Neuronal stem cell (in vitro differentiated cells): ENCODE data around the gene DHCR7.

ENCODE experiments used
- DNase-seq: peaks from one replicate; pipeline ENCODE4 v3.0.0-alpha.2; 2013; ENCODE audit warnings: low spot score
- H2AFZ ChIP-seq: one replicate; pipeline ENCODE4 v1.6.1; 2013; ENCODE audit warnings: mild to moderate bottlenecking, low read length, inconsistent platforms
- H2AK5ac ChIP-seq: 2 replicates; pipeline ENCODE4 v1.6.1; 2013; ENCODE audit warnings: low read depth, mild to moderate bottlenecking, inconsistent platforms, low read length, moderate library complexity, mixed read lengths
- H2BK120ac ChIP-seq: 2 replicates; pipeline ENCODE4 v1.6.1; 2013; ENCODE audit warnings: low read depth, mild to moderate bottlenecking, inconsistent platforms, low read length, moderate library complexity, mixed read lengths
- H2BK12ac ChIP-seq: one replicate; pipeline ENCODE4 v1.6.1; 2013; ENCODE audit warnings: low read length, inconsistent platforms
- H2BK15ac ChIP-seq: 2 replicates; pipeline ENCODE4 v1.6.1; 2013; ENCODE audit warnings: mild to moderate bottlenecking, low read length, inconsistent platforms, mixed read lengths
- H2BK5ac ChIP-seq: one replicate; pipeline ENCODE4 v1.6.1; 2013; ENCODE audit warnings: inconsistent platforms, mild to moderate bottlenecking, low read length, moderate library complexity
- H3K14ac ChIP-seq: one replicate; pipeline ENCODE4 v1.6.1; 2013; ENCODE audit warnings: low read length, inconsistent platforms
- H3K18ac ChIP-seq: 2 replicates; pipeline ENCODE4 v1.6.1; 2013; ENCODE audit warnings: low read length, inconsistent platforms
- H3K23ac ChIP-seq: 2 replicates; pipeline ENCODE4 v1.6.1; 2013; ENCODE audit warnings: low read depth, mild to moderate bottlenecking, mixed read lengths, low read length, inconsistent platforms; ENCODE audit not compliant: poor library complexity
- H3K27ac ChIP-seq: replicated peaks from 3 replicates; pipeline ENCODE4 v1.5.1; 2013; ENCODE audit warnings: low read length, inconsistent platforms
- H3K27me3 ChIP-seq, 3 experiments: 2 replicates each; pipeline ENCODE4 v1.6.1; 2013; ENCODE audit warnings: low read length in 3 of 3, mild to moderate bottlenecking in 2 of 3, inconsistent platforms in 1 of 3, low read depth in 1 of 3, mixed read lengths in 1 of 3, moderate library complexity in 1 of 3; ENCODE audit not compliant: control insufficient read depth in 3 of 3, insufficient read depth in 3 of 3
- H3K36me3 ChIP-seq, 2 donors: replicated peaks in 1 of 2; 2 replicates each; pipeline ENCODE4 v1.6.1; 2013; ENCODE audit warnings: low read length in 2 of 2; ENCODE audit not compliant: control insufficient read depth in 2 of 2, insufficient read depth in 2 of 2
- H3K4ac ChIP-seq: 2 replicates; pipeline ENCODE4 v1.6.1; 2013; ENCODE audit warnings: inconsistent platforms, mild to moderate bottlenecking, low read length, moderate library complexity
- H3K4me1 ChIP-seq, 2 donors: 1 replicate in 1 of 2; 2 replicates in 1 of 2; pipeline ENCODE4 v1.6.1; 2013; ENCODE audit warnings: low read length in 2 of 2, low read depth in 1 of 2; ENCODE audit not compliant: control insufficient read depth in 2 of 2, insufficient read depth in 1 of 2
- H3K4me2 ChIP-seq: one replicate; pipeline ENCODE4 v1.6.1; 2013; ENCODE audit warnings: mild to moderate bottlenecking, low read length, inconsistent platforms; ENCODE audit not compliant: insufficient read depth, poor library complexity, severe bottlenecking
- H3K4me3 ChIP-seq, 2 donors: 2 replicates each; pipeline ENCODE4 v1.5.1; 2013; ENCODE audit warnings: low read length in 2 of 2, mild to moderate bottlenecking in 2 of 2, inconsistent platforms in 1 of 2, moderate library complexity in 1 of 2
- H3K79me1 ChIP-seq: one replicate; pipeline ENCODE4 v1.6.1; 2013; ENCODE audit warnings: low read depth, mild to moderate bottlenecking, inconsistent platforms, low read length, moderate library complexity
- H3K9ac ChIP-seq: one replicate; pipeline ENCODE4 v1.6.1; 2013; ENCODE audit warnings: mild to moderate bottlenecking, low read depth, low read length, inconsistent platforms; ENCODE audit not compliant: poor library complexity
- H3K9me3 ChIP-seq, 2 donors: replicated peaks in 1 of 2; 2 replicates each; pipeline versions ENCODE3 to v1.6.1; 2013; ENCODE audit warnings: low read length in 2 of 2, mild to moderate bottlenecking in 2 of 2, inconsistent platforms in 1 of 2, low read depth in 1 of 2, mixed read lengths in 1 of 2, moderate library complexity in 1 of 2; ENCODE audit not compliant: control insufficient read depth in 2 of 2, insufficient read depth in 1 of 2
- H4K8ac ChIP-seq: one replicate; pipeline ENCODE4 v1.6.1; 2013; ENCODE audit warnings: low read depth, mild to moderate bottlenecking, inconsistent platforms, low read length, moderate library complexity
- H4K91ac ChIP-seq: one replicate; pipeline ENCODE4 v1.6.1; 2013; ENCODE audit warnings: low read length, low read depth, mild to moderate bottlenecking, inconsistent platforms; ENCODE audit not compliant: poor library complexity
- WGBS, 2 donors: extraction: QIAGEN DNeasy Blood & Tissue Kit; methylation state at CpG; one replicate each; pipeline ENCODE4 v1.1.7; 2013; ENCODE audit warnings: missing lambda C conversion rate in 2 of 2, mixed read lengths in 1 of 2; ENCODE audit not compliant: insufficient read length in 2 of 2, insufficient replicate concordance in 1 of 2; ENCODE audit errors: extremely low coverage in 2 of 2; 5-methylcytosine and 5-hydroxymethylcytosine counted together

Gene DHCR7

DNA sequence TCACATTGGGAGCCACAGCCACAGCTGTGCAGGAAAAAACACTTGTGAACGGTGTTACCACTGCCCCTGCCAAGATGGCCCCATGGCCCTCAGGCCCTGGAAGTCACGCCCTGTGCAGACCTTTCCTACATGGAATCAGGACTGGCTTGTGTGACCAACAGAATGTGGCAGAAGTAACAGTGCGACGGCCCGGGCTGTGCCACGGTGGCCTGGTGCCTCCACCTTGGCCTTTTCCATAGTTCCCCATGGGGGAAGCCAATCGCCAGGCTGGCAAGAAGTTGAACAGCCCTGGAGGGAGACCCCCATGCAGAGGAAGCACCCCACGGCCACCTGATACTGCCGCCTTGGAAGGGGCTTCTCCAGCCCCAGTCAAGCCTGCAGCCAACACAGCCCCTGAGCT lies 48.0 kb downstream of the DHCR7 start:
- H2BK15ac ChIP-seq, result no peak overlapping the region
- no peak overlapping the region for H3K9ac ChIP-seq
- no peak overlapping the region for H3K4me2 ChIP-seq
- DNase-seq, result no peak
- no peak overlapping the region for H3K27ac ChIP-seq
- H2BK120ac ChIP-seq, result no peak overlapping the region
- H3K9me3 ChIP-seq, result peaks cover 0 to 6% of the 10 kb centered on the region in 2 donors
- peaks cover 3% of the 10 kb centered on the region for H3K79me1 ChIP-seq
- H3K4me1 ChIP-seq, result peaks cover 0 to 2% of the 10 kb centered on the region in 2 donors
- no peak overlapping the region for H3K18ac ChIP-seq
- WGBS, 2 donors, result no CpG with 5 or more reads among the region's 9 CpGs
- no peak overlapping the region for H4K91ac ChIP-seq
- H3K27me3 ChIP-seq, result no peaks in the 10 kb centered on the region
- H3K4me3 ChIP-seq, result no peak overlapping the region
- H3K4ac ChIP-seq, result no peak overlapping the region
- no peak overlapping the region for H2BK12ac ChIP-seq
- peak overlapping the region; percentile 9 for H3K14ac ChIP-seq
- no peak overlapping the region for H2AFZ ChIP-seq
- H4K8ac ChIP-seq, result no peak overlapping the region
- H3K36me3 ChIP-seq, result no peaks in the 10 kb centered on the region
- peak overlapping the region; percentile 21 for H2AK5ac ChIP-seq
- H2BK5ac ChIP-seq, result no peak overlapping the region
- H3K23ac ChIP-seq, result no peak overlapping the region

- no peak overlapping the region for H4K91ac ChIP-seq
- no peaks in the 10 kb centered on the region for H3K27me3 ChIP-seq
- no peak overlapping the region for H2AFZ ChIP-seq
- no peak overlapping the region for H4K8ac ChIP-seq
- no CpG with 5 or more reads among the region's 7 CpGs for WGBS, 2 donors
- no peak overlapping the region for H3K9ac ChIP-seq
- no peak overlapping the region for H2BK15ac ChIP-seq
- no peak overlapping the region for H2AK5ac ChIP-seq
- H3K4me2 ChIP-seq, result no peak overlapping the region
- H3K4me3 ChIP-seq, result no peak overlapping the region
- no peak overlapping the region for H2BK5ac ChIP-seq
- H3K4me1 ChIP-seq, result peaks cover 0 to 2% of the 10 kb centered on the region in 2 donors
- DNase-seq, result no peak
- no peaks in the 10 kb centered on the region for H3K36me3 ChIP-seq
- peaks cover 0 to 6% of the 10 kb centered on the region in 2 donors for H3K9me3 ChIP-seq
- H3K79me1 ChIP-seq, result peaks cover 3% of the 10 kb centered on the region
- no peak overlapping the region for H3K4ac ChIP-seq
- H3K14ac ChIP-seq, result no peak overlapping the region
- no peak overlapping the region for H2BK12ac ChIP-seq
- H3K18ac ChIP-seq, result no peak overlapping the region
- H2BK120ac ChIP-seq, result no peak overlapping the region
- H3K27ac ChIP-seq, result no peak overlapping the region
- peak overlapping the region; percentile 57 for H3K23ac ChIP-seq
Observed at GRCh38 chr11:71399341-71399740, 48.9 kb downstream of the DHCR7 start.

- Histone ChIP-seq H3K4ac (no peak overlapping the region), H3K4me1 (peaks cover 0 to 4% of the 10 kb centered on the region in 2 donors), H4K8ac (no peak overlapping the region), H2AK5ac (peak overlapping the region; percentile 80), H3K18ac (no peak overlapping the region), H3K23ac (peak overlapping the region; percentile 18), H2BK5ac (no peak overlapping the region), H3K79me1 (peaks cover 3% of the 10 kb centered on the region), H3K4me3 (no peak overlapping the region), H3K9ac (peak overlapping the region; percentile 13), H3K9me3 (peaks cover 0 to 4% of the 10 kb centered on the region in 2 donors), H3K36me3 (no peaks in the 10 kb centered on the region), H2BK12ac (no peak overlapping the region), H3K27ac (no peak overlapping the region), H4K91ac (no peak overlapping the region), H2BK120ac (peak overlapping the region; percentile 51), H3K14ac (no peak overlapping the region), H2AFZ (no peak overlapping the region), H3K4me2 (no peak overlapping the region), H3K27me3 (no peaks in the 10 kb centered on the region), H2BK15ac (no peak overlapping the region)
- no CpG with 5 or more reads among the region's 17 CpGs for WGBS, 2 donors
- no peak for DNase-seq
Observed at GRCh38 chr11:71397961-71398360, 50.2 kb downstream of the DHCR7 start.

GRCh38 chr11:71397331-71397860 lies 50.8 kb downstream of the DHCR7 start:
- H3K4me2 ChIP-seq, result no peak overlapping the region
- H2BK5ac ChIP-seq, result no peak overlapping the region
- no peak for DNase-seq
- H3K23ac ChIP-seq, result no peak overlapping the region
- no peaks in the 10 kb centered on the region for H3K27me3 ChIP-seq
- H2AK5ac ChIP-seq, result peak overlapping the region; percentile 31
- H3K27ac ChIP-seq, result no peak overlapping the region
- H4K91ac ChIP-seq, result no peak overlapping the region
- no peaks in the 10 kb centered on the region for H3K36me3 ChIP-seq
- H3K4ac ChIP-seq, result no peak overlapping the region
- peaks cover 0 to 2% of the 10 kb centered on the region in 2 donors for H3K4me1 ChIP-seq
- no peak overlapping the region for H2BK12ac ChIP-seq
- H3K9ac ChIP-seq, result peak overlapping the region; percentile 1
- peak overlapping the region; percentile 17 for H2BK120ac ChIP-seq
- H2BK15ac ChIP-seq, result peak overlapping the region; percentile 49
- no peak overlapping the region for H3K4me3 ChIP-seq
- no peak overlapping the region for H3K18ac ChIP-seq
- H3K9me3 ChIP-seq, result no peaks in the 10 kb centered on the region
- no peak overlapping the region for H3K14ac ChIP-seq
- H4K8ac ChIP-seq, result no peak overlapping the region
- no CpG with 5 or more reads among the region's 10 CpGs for WGBS, 2 donors
- no peak overlapping the region for H2AFZ ChIP-seq
- no peaks in the 10 kb centered on the region for H3K79me1 ChIP-seq
